HepG2 (cell line): ENCODE data around the gene ZBTB46. TPM values are rescaled to one million over a fixed set of nuclear protein-coding genes. Genes with fewer than 3 reads are reported as not detected.

ENCODE experiments used
- ARNT ChIP-seq: fragments of 450-650 bp; IDR thresholded peaks from 2 replicates; pipeline ENCODE4 v1.6.1; 2017
- BHLHE40 ChIP-seq: IDR thresholded peaks from 2 replicates; pipeline ENCODE4 v1.6.1; 2011; ENCODE audit warnings: low read length, improper control_type of control experiment
- ERF ChIP-seq: IDR thresholded peaks from 2 replicates; pipeline ENCODE4 v1.6.1; 2018; ENCODE audit warnings: missing biosample characterization, missing genetic modification reagents
- MLLT10 ChIP-seq: sonication (generic); formaldehyde crosslinking; IDR thresholded peaks from 2 replicates; pipeline ENCODE4 v1.4.0; 2020; ENCODE audit warnings: missing genetic modification reagents
- MTERF4 ChIP-seq: sonication (generic); formaldehyde crosslinking; IDR thresholded peaks from 2 replicates; pipeline ENCODE4 v1.8.0; 2023; ENCODE audit warnings: mild to moderate bottlenecking, missing genetic modification reagents
- RBFOX2 ChIP-seq: fragments of 200-400 bp; formaldehyde crosslinking; IDR thresholded peaks from 2 replicates; pipeline ENCODE4 v1.6.1; 2017; ENCODE audit warnings: low read depth, mild to moderate bottlenecking, low read length
- SRSF9 ChIP-seq: fragments of 200-400 bp; formaldehyde crosslinking; IDR thresholded peaks from 2 replicates; pipeline ENCODE4 v1.6.1; 2018; ENCODE audit warnings: borderline replicate concordance, mild to moderate bottlenecking, low read depth, low read length; ENCODE audit not compliant: insufficient read depth, poor library complexity, severe bottlenecking
- STAT5B ChIP-seq: sonication (generic); formaldehyde crosslinking; IDR thresholded peaks from 2 replicates; pipeline ENCODE4 v1.4.0; 2020; ENCODE audit warnings: missing genetic modification reagents
- ZFAT ChIP-seq: sonication (generic); formaldehyde crosslinking; conservative IDR thresholded peaks from 2 replicates; pipeline ENCODE4 v1.8.1; 2023; ENCODE audit warnings: missing genetic modification reagents, inconsistent platforms
- ZFY ChIP-seq: sonication (generic); formaldehyde crosslinking; IDR thresholded peaks from 2 replicates; pipeline ENCODE4 v1.4.0; 2020; ENCODE audit warnings: missing genetic modification reagents
- ZHX1 ChIP-seq: sonication (generic); formaldehyde crosslinking; IDR thresholded peaks from 2 replicates; pipeline ENCODE4 v1.8.1; 2022; ENCODE audit warnings: low read depth, mild to moderate bottlenecking, missing genetic modification reagents
- ZNF30 ChIP-seq: sonication (generic); formaldehyde crosslinking; IDR thresholded peaks from 2 replicates; pipeline ENCODE4 v1.5.0; 2020; ENCODE audit warnings: mild to moderate bottlenecking, missing genetic modification reagents
- ZNF589 ChIP-seq: sonication (generic); formaldehyde crosslinking; conservative IDR thresholded peaks from 2 replicates; pipeline ENCODE4 v1.8.0; 2022; ENCODE audit warnings: mild to moderate bottlenecking, moderate library complexity, missing genetic modification reagents
- ZNF615 ChIP-seq: sonication (generic); formaldehyde crosslinking; IDR thresholded peaks from 2 replicates; pipeline ENCODE4 v1.5.0; 2020; ENCODE audit warnings: mild to moderate bottlenecking, missing genetic modification reagents, borderline replicate concordance
- ZNF766 ChIP-seq: sonication (generic); formaldehyde crosslinking; IDR thresholded peaks from 2 replicates; pipeline ENCODE4 v1.5.0; 2020; ENCODE audit warnings: missing genetic modification reagents, borderline replicate concordance
- ZSCAN20 ChIP-seq: sonication (generic); formaldehyde crosslinking; IDR thresholded peaks from 2 replicates; pipeline ENCODE4 v1.4.0; 2020; ENCODE audit warnings: missing genetic modification reagents, mild to moderate bottlenecking, borderline replicate concordance
- polyA plus RNA-seq, 8 experiments: library from polyadenylated mRNA; depleted of rRNA in 3 of 8; stranded (reverse) in 7 of 8; unstranded in 1 of 8; fragments of >200 nt; fragmentation: Illumina TruSeq in 4 of 8; extraction: Trizol in 4 of 8; gene quantifications; 2 replicates each; pipeline versions ENCODE4 v1.2.1 to v1.2.3, GENCODE V29; 2011 to 2016; ENCODE audit warnings: low read depth in 4 of 8, missing spikeins in 1 of 8, mixed read lengths in 1 of 8; ENCODE audit not compliant: insufficient read depth in 1 of 8
- total RNA-seq, 5 experiments: library from RNA; depleted of rRNA; stranded (reverse); fragments of >200 nt; fragmentation: Illumina TruSeq; extraction: Trizol; gene quantifications; 2 replicates each; pipeline ENCODE4 v1.2.3, GENCODE V29; 2016; ENCODE audit warnings: low read depth in 1 of 5
- TF ChIP-seq, protein P1 (sequence below): sonication (generic); formaldehyde crosslinking; IDR thresholded peaks from 2 replicates; pipeline ENCODE4 v1.4.0; 2020; ENCODE audit warnings: mild to moderate bottlenecking, missing genetic modification reagents

Gene ZBTB46
- total and polyA plus RNA-seq, 2 of the 13 experiments (the other 11 are each of a cell fraction or from before 2014, with no cell fraction given): 1.6 to 13.5 TPM

- TF ChIP-seq MTERF4 (CRISPR knock-in tag): no peak
- TF ChIP-seq STAT5B: no peak
- no peak for TF ChIP-seq ZNF30 (CRISPR knock-in tag)
- TF ChIP-seq ZHX1 (CRISPR knock-in tag): no peak
- TF ChIP-seq ARNT: no peak
- no peak for TF ChIP-seq SRSF9
- no peak for TF ChIP-seq ZSCAN20 (CRISPR knock-in tag)
- TF ChIP-seq ZNF589: peak; percentile 83; the same call in 1 of the 2 replicates
- no peak for TF ChIP-seq ZNF615 (CRISPR knock-in tag)
- TF ChIP-seq ZNF766 (CRISPR knock-in tag): no peak; the same call in 1 of the 2 replicates
- peak; percentile 31; the same call in 1 of the 2 replicates for TF ChIP-seq RBFOX2
- TF ChIP-seq, protein P1, sequence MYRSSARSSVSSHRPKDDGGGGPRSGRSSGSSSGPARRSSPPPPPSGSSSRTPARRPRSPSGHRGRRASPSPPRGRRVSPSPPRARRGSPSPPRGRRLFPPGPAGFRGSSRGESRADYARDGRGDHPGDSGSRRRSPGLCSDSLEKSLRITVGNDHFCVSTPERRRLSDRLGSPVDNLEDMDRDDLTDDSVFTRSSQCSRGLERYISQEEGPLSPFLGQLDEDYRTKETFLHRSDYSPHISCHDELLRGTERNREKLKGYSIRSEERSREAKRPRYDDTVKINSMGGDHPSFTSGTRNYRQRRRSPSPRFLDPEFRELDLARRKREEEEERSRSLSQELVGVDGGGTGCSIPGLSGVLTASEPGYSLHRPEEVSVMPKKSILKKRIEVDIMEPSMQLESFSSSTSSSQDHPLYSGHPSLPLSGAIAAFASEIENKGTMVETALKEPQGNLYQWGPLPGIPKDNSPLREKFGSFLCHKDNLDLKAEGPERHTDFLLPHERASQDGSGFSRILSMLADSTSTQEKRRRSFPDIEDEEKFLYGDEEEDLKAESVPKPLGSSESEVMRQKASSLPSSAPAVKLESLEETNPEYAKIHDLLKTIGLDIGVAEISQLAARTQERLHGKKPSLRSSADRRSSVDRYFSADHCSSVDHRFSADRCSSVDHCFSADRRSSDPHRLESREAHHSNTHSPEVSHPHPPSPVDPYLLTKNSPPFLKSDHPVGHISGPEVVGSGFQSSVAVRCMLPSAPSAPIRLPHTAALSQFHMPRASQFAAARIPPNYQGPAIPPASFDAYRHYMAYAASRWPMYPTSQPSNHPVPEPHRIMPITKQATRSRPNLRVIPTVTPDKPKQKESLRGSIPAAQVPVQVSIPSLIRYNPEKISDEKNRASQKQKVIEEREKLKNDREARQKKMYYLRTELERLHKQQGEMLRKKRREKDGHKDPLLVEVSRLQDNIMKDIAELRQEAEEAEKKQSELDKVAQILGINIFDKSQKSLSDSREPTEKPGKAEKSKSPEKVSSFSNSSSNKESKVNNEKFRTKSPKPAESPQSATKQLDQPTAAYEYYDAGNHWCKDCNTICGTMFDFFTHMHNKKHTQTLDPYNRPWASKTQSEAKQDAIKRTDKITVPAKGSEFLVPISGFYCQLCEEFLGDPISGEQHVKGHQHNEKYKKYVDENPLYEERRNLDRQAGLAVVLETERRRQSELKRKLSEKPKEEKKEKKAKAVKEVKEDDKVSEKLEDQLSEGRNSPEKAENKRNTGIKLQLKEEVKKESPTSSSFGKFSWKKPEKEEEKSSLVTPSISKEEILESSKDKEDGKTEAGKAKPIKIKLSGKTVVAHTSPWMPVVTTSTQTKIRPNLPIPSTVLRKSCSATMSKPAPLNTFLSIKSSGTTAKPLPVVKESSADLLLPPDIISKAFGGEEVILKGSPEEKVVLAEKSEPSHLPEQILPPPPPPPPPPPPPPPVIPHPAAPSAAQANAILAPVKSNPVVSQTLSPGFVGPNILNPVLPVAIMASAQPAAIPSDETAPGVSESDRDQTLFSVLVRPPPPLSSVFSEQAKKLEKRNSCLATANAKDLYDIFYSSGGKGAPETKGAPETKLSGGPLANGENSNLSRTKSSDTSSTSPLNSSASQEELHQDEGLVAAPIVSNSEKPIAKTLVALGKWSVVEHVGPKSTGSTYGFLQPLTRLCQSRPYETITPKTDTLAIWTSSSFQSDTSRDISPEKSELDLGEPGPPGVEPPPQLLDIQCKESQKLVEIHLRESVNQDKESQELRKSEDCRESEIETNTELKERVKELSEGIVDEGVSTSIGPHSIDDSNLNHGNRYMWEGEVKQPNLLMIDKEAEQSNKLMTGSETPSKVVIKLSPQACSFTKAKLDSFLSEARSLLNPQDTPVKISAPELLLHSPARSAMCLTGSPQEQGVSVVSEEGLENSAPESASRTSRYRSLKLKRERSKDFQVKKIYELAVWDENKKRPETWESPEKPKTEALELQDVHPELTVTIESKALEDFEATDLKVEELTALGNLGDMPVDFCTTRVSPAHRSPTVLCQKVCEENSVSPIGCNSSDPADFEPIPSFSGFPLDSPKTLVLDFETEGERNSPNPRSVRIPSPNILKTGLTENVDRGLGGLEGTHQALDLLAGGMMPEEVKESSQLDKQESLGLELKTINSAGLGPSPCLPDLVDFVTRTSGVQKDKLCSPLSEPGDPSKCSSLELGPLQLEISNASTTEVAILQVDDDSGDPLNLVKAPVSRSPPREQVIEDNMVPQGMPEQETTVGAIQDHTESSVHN (CRISPR knock-in tag): no peak
- TF ChIP-seq MLLT10: no peak
- TF ChIP-seq ZFY (CRISPR knock-in tag): peak; percentile 64
- no peak for TF ChIP-seq ZFAT
- no peak for TF ChIP-seq BHLHE40
- TF ChIP-seq ERF (CRISPR knock-in tag): no peak
Measured at GRCh38 chr20:63848003-63848911, 17.2 kb upstream of the ZBTB46 start (continued).
